IPS-20b (cell line): ENCODE results near the gene OTULINL.

ENCODE experiments used
- H3K27ac ChIP-seq: one replicate; pipeline ENCODE4 v1.5.1; 2013; ENCODE audit warnings: low read length
- H3K27me3 ChIP-seq: 2 replicates; pipeline ENCODE4 v1.6.1; 2013; ENCODE audit warnings: mild to moderate bottlenecking, low read length, inconsistent platforms; ENCODE audit not compliant: insufficient read depth
- H3K36me3 ChIP-seq: 2 replicates; pipeline ENCODE4 v1.6.1; 2013; ENCODE audit warnings: low read depth, mild to moderate bottlenecking, inconsistent platforms, low read length, moderate library complexity; ENCODE audit not compliant: insufficient read depth
- H3K4me1 ChIP-seq: 2 replicates; pipeline ENCODE4 v1.6.1; 2013; ENCODE audit warnings: mild to moderate bottlenecking, control low read depth, inconsistent platforms, low read length, moderate library complexity; ENCODE audit not compliant: insufficient read depth
- H3K4me3 ChIP-seq: 2 replicates; pipeline ENCODE4 v1.5.1; 2013; ENCODE audit warnings: mild to moderate bottlenecking, low read length, inconsistent platforms
- H3K9ac ChIP-seq: 2 replicates; pipeline ENCODE4 v1.6.1; 2013; ENCODE audit warnings: low read depth, mild to moderate bottlenecking, inconsistent platforms, low read length, moderate library complexity
- H3K9me3 ChIP-seq: 2 replicates; pipeline ENCODE4 v1.6.1; 2013; ENCODE audit warnings: mild to moderate bottlenecking, low read depth, low read length, inconsistent platforms; ENCODE audit not compliant: insufficient read depth

Gene OTULINL

DNA sequence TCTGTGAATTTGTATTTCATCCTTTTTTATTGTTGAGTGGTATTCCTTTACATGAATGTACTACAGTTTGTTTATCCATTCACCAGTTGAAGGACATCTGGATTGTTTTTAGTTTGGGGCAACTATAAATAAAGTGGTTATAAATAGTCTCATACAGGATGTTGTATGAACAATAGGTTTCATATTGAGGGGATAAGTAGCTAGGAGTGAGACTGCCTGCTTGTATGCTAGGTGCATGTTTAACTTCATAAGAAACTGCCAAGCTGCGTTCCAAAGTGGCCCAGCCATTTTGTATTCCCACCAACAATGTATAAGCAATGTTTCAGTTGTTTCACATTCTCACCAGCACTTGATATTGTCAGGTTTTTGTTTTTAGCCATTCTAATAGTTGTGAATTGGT is 21.5 kb downstream of the OTULINL start:
- Histone ChIP-seq H3K36me3 (no peaks in the 10 kb centered on the region), H3K4me1 (no peaks in the 10 kb centered on the region), H3K27me3 (no peaks in the 10 kb centered on the region), H3K4me3 (no peak overlapping the region), H3K9ac (no peak overlapping the region), H3K27ac (no peak overlapping the region), H3K9me3 (no peaks in the 10 kb centered on the region)

DNA sequence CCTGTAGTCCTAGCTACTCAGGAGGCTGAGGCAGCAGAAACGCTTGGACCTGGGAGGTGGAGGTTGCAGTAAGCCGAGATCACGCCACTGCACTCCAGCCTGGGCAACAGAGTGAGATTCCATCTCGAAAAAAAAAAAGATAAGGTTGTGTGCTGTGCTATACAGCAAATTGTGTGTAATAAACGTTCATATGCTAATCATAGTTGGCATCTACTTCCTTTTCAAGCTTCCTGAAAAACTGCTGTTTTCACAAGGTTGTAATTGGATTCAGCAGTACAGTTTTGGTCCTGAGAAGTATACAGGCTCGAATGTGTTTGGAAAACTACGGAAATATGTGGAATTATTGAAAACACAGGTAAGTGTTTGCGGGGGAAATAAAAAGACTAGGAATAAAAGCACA is 25.5 kb downstream of the OTULINL start:
- H3K9ac ChIP-seq, result no peak overlapping the region
- no peak overlapping the region for H3K27ac ChIP-seq
- H3K4me3 ChIP-seq, result no peak overlapping the region
- H3K36me3 ChIP-seq, result peaks cover 4% of the 10 kb centered on the region; the same call in 1 of the 2 replicates
- no peaks in the 10 kb centered on the region for H3K4me1 ChIP-seq
- H3K9me3 ChIP-seq, result no peaks in the 10 kb centered on the region
- H3K27me3 ChIP-seq, result no peaks in the 10 kb centered on the region

DNA sequence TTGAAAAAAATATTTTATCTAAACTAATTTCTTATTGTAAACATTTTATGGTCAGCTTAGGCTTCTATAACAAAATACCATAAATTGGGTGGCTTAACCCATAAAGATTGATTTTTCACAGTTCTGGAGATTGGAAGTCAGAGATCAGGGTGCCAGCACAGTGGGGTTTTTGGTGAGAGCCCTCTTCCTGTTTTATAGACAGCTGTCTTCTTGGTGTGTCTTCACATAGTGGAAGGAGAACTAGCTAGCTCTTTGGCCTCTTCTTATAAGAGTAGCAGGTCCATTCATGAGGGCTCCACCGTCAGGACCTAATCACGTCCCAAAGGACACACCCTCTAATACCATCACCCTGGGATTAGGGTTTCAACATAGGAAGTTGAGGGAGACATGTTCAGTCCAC is 26.6 kb downstream of the OTULINL start:
- Histone ChIP-seq H3K9ac (no peak overlapping the region), H3K4me1 (no peaks in the 10 kb centered on the region), H3K36me3 (peaks cover 4% of the 10 kb centered on the region; the same call in 1 of the 2 replicates), H3K4me3 (no peak overlapping the region), H3K27me3 (no peaks in the 10 kb centered on the region), H3K9me3 (no peaks in the 10 kb centered on the region), H3K27ac (no peak overlapping the region)

DNA sequence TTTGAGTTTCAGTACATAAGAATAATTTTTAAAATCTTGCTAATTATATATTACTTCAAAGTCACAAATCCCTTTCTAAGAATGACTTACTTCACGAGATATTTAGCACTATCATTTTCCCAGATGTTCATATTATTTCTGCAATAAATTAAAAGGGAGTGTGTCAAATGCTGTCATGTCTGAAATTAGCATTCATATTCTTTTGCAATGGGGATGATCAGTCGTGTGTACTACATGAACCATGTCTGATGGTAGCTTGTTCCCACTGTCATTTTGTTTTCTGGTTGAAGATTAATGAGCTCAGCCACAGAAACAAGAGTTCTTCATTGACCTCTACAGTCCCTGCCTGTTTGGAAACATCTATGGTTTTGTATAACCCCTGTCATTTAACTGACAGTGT is 30.1 kb downstream of the OTULINL start:
- H3K36me3 ChIP-seq, result peaks cover 4% of the 10 kb centered on the region; the same call in 1 of the 2 replicates
- no peak overlapping the region for H3K27ac ChIP-seq
- no peak overlapping the region for H3K4me3 ChIP-seq
- no peak overlapping the region for H3K9ac ChIP-seq
- no peaks in the 10 kb centered on the region for H3K9me3 ChIP-seq
- H3K27me3 ChIP-seq, result no peaks in the 10 kb centered on the region
- no peaks in the 10 kb centered on the region for H3K4me1 ChIP-seq

DNA sequence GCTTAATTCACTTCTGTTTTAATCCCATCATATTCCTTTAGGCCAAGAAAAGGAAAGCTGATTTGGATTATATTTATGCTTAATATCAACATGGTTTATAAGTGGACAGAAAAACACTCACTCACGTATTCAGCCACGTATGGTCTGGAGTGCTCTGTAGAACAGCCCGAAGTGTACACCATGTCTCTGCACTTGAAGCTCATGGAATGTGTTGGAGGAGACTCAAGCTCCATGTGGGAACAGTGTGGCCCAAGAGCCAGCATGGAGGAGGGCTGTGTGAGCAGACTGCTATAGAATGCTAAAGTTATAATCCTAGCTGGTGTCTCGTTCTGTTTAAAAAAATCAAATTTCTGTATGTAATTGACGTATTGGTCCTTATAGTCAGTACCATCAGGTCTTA is 32.9 kb downstream of the OTULINL start:
- H3K36me3 ChIP-seq, result peaks cover 4% of the 10 kb centered on the region; the same call in 1 of the 2 replicates
- no peak overlapping the region for H3K4me3 ChIP-seq
- no peaks in the 10 kb centered on the region for H3K4me1 ChIP-seq
- no peak overlapping the region for H3K27ac ChIP-seq
- H3K9me3 ChIP-seq, result no peaks in the 10 kb centered on the region
- H3K9ac ChIP-seq, result no peak overlapping the region
- H3K27me3 ChIP-seq, result no peaks in the 10 kb centered on the region

DNA sequence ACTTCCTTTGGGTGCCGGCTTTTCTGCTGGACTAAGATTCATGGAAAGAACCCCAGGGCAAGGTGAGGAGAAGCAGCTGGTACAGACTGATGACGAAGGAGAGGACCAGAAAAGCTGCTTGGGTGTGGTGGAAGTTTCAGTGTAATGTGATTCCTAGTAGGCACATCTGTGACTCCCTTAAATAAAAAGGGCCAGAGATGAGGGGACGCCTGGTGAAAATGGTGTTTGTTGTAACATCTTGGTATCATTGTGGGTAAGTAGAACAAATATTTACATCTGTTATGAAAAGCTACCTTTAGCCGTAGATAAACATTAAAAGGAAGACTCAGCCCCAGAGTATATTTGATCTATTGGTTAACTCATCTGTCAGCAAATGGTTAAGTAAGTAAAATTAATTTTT is 33.8 kb downstream of the OTULINL start:
- Histone ChIP-seq H3K4me1 (no peaks in the 10 kb centered on the region), H3K4me3 (no peak overlapping the region), H3K9ac (no peak overlapping the region), H3K27ac (no peak overlapping the region), H3K9me3 (no peaks in the 10 kb centered on the region), H3K36me3 (peaks cover 2% of the 10 kb centered on the region; the same call in 1 of the 2 replicates), H3K27me3 (no peaks in the 10 kb centered on the region)

DNA sequence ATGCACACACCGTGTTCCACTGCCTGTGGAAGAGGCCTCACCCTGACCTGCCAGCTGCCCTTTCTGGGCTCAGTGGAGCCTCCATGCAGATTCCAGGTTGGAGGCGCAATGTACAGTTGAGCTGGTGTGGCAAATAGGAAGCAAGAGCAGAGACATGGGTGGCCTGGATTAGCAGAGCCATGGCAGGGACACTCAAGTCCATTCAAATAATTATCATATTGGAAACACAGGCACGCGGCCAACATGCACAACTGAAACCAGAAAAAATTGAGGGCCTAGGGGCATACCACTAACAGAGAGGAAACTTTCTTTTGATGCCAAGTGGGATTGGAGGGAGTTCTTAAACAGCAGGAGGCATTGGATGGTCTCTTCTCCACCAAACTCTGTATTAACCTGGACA is 35.8 kb downstream of the OTULINL start:
- H3K4me1 ChIP-seq, result no peaks in the 10 kb centered on the region
- H3K36me3 ChIP-seq, result no peaks in the 10 kb centered on the region
- H3K4me3 ChIP-seq, result no peak overlapping the region
- no peaks in the 10 kb centered on the region for H3K27me3 ChIP-seq
- no peak overlapping the region for H3K27ac ChIP-seq
- H3K9ac ChIP-seq, result no peak overlapping the region
- no peaks in the 10 kb centered on the region for H3K9me3 ChIP-seq

DNA sequence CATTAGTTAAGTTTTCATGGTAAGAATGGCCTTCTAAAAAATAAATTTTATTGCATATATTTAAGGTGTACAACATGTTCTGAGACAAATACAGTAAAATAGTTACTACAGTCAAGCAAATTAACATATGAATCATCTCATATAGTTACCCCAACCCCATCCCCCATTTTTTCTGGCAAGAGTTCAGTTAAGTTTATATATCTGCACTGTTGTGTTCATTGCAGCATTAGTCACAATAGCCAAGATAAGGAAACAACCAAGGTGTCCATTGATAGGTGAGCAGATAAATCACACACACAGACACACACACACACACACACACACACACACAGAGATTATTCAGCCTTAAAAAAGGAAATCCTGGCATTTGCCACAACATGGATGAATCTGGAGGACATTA is 45.7 kb downstream of the OTULINL start:
- Histone ChIP-seq H3K27me3 (no peaks in the 10 kb centered on the region), H3K4me1 (no peaks in the 10 kb centered on the region), H3K27ac (no peak overlapping the region), H3K9ac (no peak overlapping the region), H3K9me3 (no peaks in the 10 kb centered on the region), H3K36me3 (no peaks in the 10 kb centered on the region), H3K4me3 (no peak overlapping the region)

DNA sequence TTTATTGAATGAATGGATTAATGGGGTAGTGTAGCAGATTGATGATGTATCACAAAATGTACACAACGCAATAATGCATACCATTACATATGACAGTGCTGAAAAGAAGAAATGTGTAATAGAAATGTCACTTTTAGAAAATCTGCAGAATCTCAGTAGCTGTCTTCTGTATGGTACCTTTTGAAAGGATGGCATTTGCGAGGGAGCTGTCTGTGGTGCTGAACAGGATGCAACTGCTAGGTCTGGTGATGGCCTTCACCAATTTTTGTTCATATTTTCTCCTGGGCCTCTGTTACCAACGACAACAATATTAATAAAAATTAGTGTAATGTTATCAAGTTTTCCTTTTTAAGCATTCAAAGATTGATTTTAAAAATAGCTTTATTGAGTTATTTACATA is 46.8 kb downstream of the OTULINL start:
- H3K27ac ChIP-seq, result no peak overlapping the region

DNA sequence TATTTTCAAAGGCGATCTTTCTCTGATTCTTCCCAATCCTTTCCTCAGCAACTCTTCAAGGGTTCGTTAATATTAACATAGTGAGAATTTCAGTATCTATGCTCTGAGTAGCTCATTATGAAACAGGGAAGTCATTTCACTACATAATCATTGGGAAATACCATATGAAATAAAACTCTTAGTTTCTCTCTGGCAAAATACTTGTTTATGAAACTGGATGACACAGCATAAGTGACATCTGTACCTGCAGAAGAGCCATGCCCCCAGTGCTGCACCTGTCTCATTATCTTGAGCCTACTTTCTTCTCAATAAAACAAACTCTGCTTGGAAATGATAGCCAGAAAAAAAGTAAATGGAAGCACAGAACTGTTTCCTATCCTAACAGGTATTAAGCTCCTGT is 49.1 kb downstream of the OTULINL start:
- H3K4me1 ChIP-seq, result no peaks in the 10 kb centered on the region
- no peak overlapping the region for H3K9ac ChIP-seq
- H3K27ac ChIP-seq, result no peak overlapping the region
- H3K4me3 ChIP-seq, result no peak overlapping the region
- H3K27me3 ChIP-seq, result no peaks in the 10 kb centered on the region
- no peaks in the 10 kb centered on the region for H3K36me3 ChIP-seq
- H3K9me3 ChIP-seq, result no peaks in the 10 kb centered on the region

More for the DNA sequence above, 46.8 kb downstream of the OTULINL start:
- Histone ChIP-seq H3K9me3 (no peaks in the 10 kb centered on the region), H3K36me3 (no peaks in the 10 kb centered on the region), H3K27me3 (no peaks in the 10 kb centered on the region), H3K4me1 (no peaks in the 10 kb centered on the region), H3K9ac (no peak overlapping the region), H3K4me3 (no peak overlapping the region)

DNA sequence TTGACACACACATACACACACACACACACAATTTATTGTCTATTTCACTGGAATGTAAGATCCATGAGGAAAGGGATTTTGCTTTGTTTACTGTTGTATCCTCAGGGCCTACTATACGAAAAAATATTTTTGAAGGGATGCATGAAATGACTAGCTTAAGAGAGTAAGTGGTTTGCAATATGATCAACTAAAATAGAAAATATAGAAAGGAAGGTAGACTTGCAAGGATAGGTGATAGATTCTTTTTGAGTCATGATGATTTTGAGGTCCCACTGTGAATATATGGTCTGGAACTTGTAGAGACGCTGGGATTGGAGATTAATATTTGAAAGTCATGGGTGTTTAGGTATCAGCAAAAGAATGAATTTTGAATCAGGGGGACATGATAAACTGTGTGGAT is 54.1 kb downstream of the OTULINL start:
- no peak overlapping the region for H3K4me3 ChIP-seq
- no peak overlapping the region for H3K27ac ChIP-seq
- H3K4me1 ChIP-seq, result no peaks in the 10 kb centered on the region
- H3K27me3 ChIP-seq, result no peaks in the 10 kb centered on the region
- H3K9me3 ChIP-seq, result no peaks in the 10 kb centered on the region
- no peak overlapping the region for H3K9ac ChIP-seq
- no peaks in the 10 kb centered on the region for H3K36me3 ChIP-seq

DNA sequence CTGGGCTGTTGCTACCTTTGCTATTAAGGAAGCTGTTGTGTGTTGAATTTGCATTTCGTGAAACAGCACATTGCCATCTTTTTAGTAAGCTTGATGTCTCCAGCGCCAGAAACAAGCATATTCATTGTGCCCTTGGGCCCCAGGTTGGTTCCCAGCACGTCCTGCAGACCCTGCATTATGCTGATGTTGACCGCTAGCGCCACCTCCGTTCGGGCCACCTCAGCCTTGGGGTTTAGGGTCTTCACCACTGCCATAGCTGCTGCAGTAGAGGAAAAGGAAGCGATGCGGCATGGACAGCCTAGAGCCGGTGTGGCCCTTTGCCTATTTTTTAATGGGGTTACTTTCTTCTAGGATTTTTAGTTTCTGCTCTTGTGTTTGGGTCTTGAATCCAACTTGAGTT is 59.2 kb downstream of the OTULINL start:
- H3K36me3 ChIP-seq, result no peaks in the 10 kb centered on the region
- peaks cover 3% of the 10 kb centered on the region; the same call in 1 of the 2 replicates for H3K4me1 ChIP-seq
- H3K9me3 ChIP-seq, result no peaks in the 10 kb centered on the region
- no peak overlapping the region for H3K9ac ChIP-seq
- H3K27ac ChIP-seq, result no peak overlapping the region
- no peaks in the 10 kb centered on the region for H3K27me3 ChIP-seq
- H3K4me3 ChIP-seq, result no peak overlapping the region
